ES-I3 (cell line): ENCODE data around the gene NFKB2.

Source experiments
- H3K36me3 ChIP-seq: 2 replicates; pipeline ENCODE4 v1.6.1; 2013; ENCODE audit warnings: mild to moderate bottlenecking, low read length, control low read depth, moderate library complexity; ENCODE audit not compliant: insufficient read depth
- H3K4me1 ChIP-seq: 2 replicates; pipeline ENCODE4 v1.6.1; 2013; ENCODE audit warnings: mild to moderate bottlenecking, control low read depth, low read length; ENCODE audit not compliant: insufficient read depth
- H3K9ac ChIP-seq: 2 replicates; pipeline ENCODE4 v1.6.1; 2013; ENCODE audit warnings: low read depth, mild to moderate bottlenecking, low read length, moderate library complexity
- H3K9me3 ChIP-seq: 2 replicates; pipeline ENCODE4 v1.6.1; 2013; ENCODE audit warnings: mild to moderate bottlenecking, low read length, moderate library complexity; ENCODE audit not compliant: control insufficient read depth, insufficient read depth

The NFKB2 gene

GRCh38 chr10:102419269-102420180 lies 24.0 kb downstream of the NFKB2 start:
- Histone ChIP-seq H3K9ac (peak overlapping the region; percentile 88; the same call in 1 of the 2 replicates), H3K4me1 (peaks cover 3% of the 10 kb centered on the region; the same call in 1 of the 2 replicates), H3K9me3 (no peaks in the 10 kb centered on the region), H3K36me3 (peaks cover 2% of the 10 kb centered on the region; the same call in 1 of the 2 replicates)

- H3K9me3 ChIP-seq = no peaks in the 10 kb centered on the region
- peaks cover 3% of the 10 kb centered on the region; the same call in 1 of the 2 replicates for H3K4me1 ChIP-seq
- H3K36me3 ChIP-seq = peaks cover 3% of the 10 kb centered on the region; the same call in 1 of the 2 replicates
- peak overlapping the region; percentile 88 for H3K9ac ChIP-seq
These were observed 24.7 kb downstream of the NFKB2 start for GRCh38 chr10:102420181-102420713.

DNA sequence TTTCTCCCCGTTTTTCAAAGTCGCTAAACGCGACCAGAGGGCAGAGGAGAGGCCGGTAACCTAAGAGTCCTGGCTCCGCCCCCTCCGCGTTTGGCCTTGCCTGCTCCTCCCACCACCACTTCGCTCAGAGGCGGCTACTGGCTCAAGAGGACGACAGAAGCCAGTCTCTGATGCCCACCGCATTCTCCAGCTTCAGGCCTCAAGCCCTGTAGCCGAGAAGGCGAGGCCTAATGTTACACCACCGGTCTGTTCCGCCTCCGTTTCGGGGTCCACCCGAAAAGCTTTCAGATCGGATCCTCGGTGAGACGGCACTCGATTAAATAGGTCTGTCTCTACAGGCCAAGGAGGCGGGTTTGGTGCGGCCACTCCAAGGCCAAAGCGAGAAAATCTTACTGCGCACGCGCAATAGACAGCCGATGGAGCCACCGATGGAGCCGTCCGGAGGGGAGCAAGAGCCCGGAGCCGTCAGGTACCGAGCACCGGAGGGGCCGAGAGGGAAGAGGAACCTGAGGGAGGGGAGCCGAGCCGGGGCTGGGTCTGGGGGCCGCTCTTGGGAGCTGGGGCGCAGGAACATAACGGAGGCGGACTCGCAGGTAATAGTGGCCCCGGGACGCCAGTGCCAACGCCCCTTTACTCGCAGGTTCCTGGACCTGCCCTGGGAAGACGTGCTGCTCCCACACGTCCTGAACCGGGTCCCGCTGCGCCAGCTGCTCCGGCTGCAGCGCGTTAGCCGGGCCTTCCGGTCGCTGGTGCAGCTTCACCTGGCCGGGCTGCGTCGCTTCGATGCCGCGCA lies 25.4 kb downstream of the NFKB2 start, which contains the start of gene FBXL15:
TSS of gene FBXL15 (plus strand) at position 123 of the 793 bp plus-strand sequence. CDS start at position 417, 294 bp downstream.
- Histone ChIP-seq H3K9ac (peak within 1 kb of the TSS; percentile 88), H3K4me1 (peaks cover 3% of the 10 kb centered on the region; the same call in 1 of the 2 replicates), H3K9me3 (no peaks in the 10 kb centered on the region), H3K36me3 (peaks cover 3% of the 10 kb centered on the region; the same call in 1 of the 2 replicates)

DNA sequence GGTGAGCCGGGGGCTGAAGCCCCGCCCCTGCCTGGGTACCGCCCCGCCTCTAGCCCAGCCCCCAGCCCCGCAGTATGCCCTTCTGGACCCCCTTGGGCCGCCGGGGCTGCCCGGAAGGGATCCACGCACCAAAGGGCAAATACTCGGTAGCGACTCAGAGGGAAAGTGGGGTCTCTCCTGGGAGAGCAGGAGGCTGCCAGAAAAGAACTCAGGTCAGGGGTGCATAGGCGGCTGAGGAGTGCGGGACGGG lies 25.9 kb downstream of the NFKB2 start:
- Histone ChIP-seq H3K9me3 (no peaks in the 10 kb centered on the region), H3K36me3 (peaks cover 3% of the 10 kb centered on the region; the same call in 1 of the 2 replicates), H3K4me1 (no peaks in the 10 kb centered on the region), H3K9ac (peak overlapping the region; percentile 88)

DNA sequence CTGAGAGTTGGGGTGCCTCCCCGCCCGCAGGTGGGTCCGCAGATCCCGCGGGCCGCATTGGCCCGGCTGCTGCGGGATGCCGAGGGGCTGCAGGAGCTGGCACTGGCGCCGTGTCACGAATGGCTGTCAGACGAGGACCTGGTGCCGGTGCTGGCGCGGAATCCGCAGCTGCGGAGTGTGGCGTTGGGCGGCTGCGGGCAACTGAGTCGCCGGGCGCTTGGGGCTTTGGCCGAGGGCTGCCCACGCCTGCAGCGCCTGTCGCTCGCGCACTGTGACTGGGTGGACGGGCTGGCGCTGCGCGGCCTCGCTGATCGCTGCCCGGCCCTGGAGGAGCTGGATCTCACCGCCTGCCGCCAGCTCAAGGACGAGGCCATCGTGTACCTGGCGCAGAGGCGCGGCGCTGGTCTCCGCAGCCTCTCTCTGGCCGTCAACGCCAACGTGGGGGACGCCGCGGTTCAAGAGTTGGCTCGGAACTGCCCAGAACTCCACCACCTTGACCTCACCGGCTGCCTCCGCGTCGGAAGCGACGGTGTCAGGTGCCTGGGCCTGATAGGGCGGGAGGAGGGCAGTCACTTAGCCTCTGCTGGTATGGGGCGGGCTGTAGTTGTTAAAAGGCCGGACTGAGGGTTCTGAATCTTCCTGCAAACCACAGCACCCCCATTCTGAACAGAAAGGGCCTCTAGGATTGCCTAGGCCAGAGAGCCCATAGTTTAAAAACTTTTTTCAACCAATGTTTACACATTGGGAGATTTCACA lies 26.4 kb downstream of the NFKB2 start:
- Histone ChIP-seq H3K36me3 (peaks cover 3% of the 10 kb centered on the region; the same call in 1 of the 2 replicates), H3K4me1 (no peaks in the 10 kb centered on the region), H3K9ac (peak overlapping the region; percentile 88), H3K9me3 (no peaks in the 10 kb centered on the region)

- Histone ChIP-seq H3K4me1 (no peaks in the 10 kb centered on the region), H3K9me3 (no peaks in the 10 kb centered on the region), H3K36me3 (peaks cover 3% of the 10 kb centered on the region; the same call in 1 of the 2 replicates), H3K9ac (peak overlapping the region; percentile 88; the same call in 1 of the 2 replicates)
These were observed 27.1 kb downstream of the NFKB2 start for GRCh38 chr10:102422545-102423129.

- Histone ChIP-seq H3K9ac (no peak overlapping the region), H3K36me3 (peaks cover 3% of the 10 kb centered on the region; the same call in 1 of the 2 replicates), H3K4me1 (no peaks in the 10 kb centered on the region), H3K9me3 (no peaks in the 10 kb centered on the region)
These were observed 28.0 kb downstream of the NFKB2 start for GRCh38 chr10:102423372-102423968.

- Histone ChIP-seq H3K4me1 (no peaks in the 10 kb centered on the region), H3K9me3 (no peaks in the 10 kb centered on the region)
These were observed 28.6 kb downstream of the NFKB2 start for GRCh38 chr10:102424145-102424544.

DNA sequence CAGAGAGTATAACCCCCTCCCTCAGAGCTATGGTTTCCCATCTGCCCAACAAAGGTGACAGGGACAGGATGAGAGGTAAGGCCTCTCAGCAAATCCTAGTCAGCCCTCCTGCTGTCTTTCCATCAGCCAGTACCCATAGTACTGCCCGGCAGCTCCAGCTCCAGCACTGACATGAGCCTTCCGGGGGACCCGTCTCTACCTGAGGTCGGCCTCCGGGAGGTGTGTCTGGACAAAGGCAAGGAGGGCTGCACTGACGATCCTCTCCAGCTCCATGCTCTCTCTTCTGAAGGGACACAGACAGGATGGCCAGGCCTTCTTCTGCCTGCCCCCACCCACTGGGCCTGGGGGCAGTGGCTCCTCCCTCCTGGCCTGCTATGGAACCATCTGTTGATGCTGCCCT lies 29.4 kb downstream of the NFKB2 start:
- Histone ChIP-seq H3K4me1 (no peaks in the 10 kb centered on the region), H3K9me3 (no peaks in the 10 kb centered on the region), H3K9ac (no peak overlapping the region), H3K36me3 (peaks cover 3% of the 10 kb centered on the region; the same call in 1 of the 2 replicates)

More at GRCh38 chr10:102424145-102424544, 28.6 kb downstream of the NFKB2 start:
- H3K9ac ChIP-seq = no peak overlapping the region
- peaks cover 3% of the 10 kb centered on the region; the same call in 1 of the 2 replicates for H3K36me3 ChIP-seq

DNA sequence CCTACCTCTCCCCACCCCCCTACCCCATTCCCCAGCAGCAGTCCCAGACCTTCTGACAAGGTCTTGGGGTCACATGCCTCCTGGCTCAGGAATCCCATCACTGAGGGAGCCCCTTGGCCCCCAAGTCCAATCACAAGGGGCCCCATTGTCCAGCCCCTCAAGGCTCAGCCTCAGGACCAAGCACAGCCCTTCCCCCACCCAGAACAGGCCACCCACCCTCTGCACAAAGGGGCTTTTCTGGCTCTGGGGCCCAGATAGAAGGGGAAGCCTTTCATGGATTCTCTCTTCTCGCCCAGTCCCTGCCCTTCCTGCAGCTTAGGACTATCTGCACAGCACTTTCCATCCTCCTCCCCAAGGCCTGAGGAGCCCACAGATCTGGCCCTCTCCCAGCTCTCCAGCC lies 29.9 kb downstream of the NFKB2 start:
- Histone ChIP-seq H3K4me1 (no peaks in the 10 kb centered on the region), H3K9me3 (no peaks in the 10 kb centered on the region), H3K9ac (no peak overlapping the region), H3K36me3 (peaks cover 3% of the 10 kb centered on the region; the same call in 1 of the 2 replicates)

DNA sequence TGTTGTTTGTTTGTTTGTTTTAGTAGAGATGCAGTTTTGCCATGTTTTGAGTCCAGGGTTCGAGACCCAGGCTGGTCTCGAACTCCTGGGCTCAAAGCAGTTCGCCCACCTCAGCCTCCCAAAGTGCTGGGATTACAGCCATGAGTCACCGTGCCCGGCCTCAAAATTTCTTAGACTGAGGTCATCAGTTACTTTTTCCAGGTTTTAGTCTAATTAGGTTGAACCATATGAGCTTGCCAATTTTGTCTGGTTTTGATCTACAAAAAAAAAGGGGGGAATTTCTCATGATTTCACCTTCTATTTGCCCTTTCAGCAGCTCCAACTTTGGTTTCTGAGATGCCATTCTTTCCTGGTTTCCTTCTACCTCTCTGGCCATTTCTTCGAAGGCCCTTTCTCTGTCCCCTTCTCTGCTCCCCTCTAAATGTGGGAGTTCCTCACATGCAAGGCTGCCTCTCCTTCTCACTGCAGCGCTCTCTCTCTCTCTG lies 31.3 kb downstream of the NFKB2 start:
- Histone ChIP-seq H3K4me1 (peaks cover 4% of the 10 kb centered on the region), H3K9me3 (no peaks in the 10 kb centered on the region), H3K36me3 (peaks cover 3% of the 10 kb centered on the region; the same call in 1 of the 2 replicates), H3K9ac (no peak overlapping the region)

DNA sequence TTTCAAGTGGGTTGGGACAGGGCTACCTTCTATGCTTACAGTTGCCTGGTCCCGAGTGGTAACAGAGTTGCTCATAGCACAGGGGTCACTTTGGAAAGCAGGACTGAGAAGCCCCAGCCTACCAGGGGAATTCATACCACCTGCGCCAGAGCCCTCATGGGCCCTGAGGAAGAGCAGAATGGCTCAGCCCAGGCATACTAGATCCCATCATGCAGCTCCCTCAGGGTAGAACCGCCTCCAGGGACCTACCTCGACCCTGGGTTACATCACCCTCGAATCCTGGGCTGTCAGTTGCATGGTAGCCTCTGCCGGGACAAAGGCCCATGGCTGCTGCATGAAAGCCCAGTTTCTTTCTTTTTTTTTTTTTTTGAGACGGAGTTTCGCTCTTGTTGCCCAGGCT lies 34.0 kb downstream of the NFKB2 start:
- Histone ChIP-seq H3K9ac (no peak overlapping the region), H3K36me3 (peaks cover 1% of the 10 kb centered on the region; the same call in 1 of the 2 replicates), H3K9me3 (no peaks in the 10 kb centered on the region), H3K4me1 (peaks cover 15% of the 10 kb centered on the region)
